ENCODE measurements around the gene ZNF263. TPM values are rescaled to one million over a fixed set of nuclear protein-coding genes. Genes with fewer than 3 reads are reported as not detected.

The ZNF263 gene
- total and polyA plus RNA-seq, 10 of the 15 experiments (the other 5 are each of a cell fraction or from before 2014, with no cell fraction given): 4.7 to 45.6 (median 24.5) TPM

- Histone ChIP-seq H3K4me1 (ENCODE audit: control insufficient read depth, insufficient read depth, low read length) (no peaks in the 10 kb centered on the region), H3K9me3 (replicated peaks; ENCODE audit: control insufficient read depth, insufficient read depth, low read length) (no peaks in the 10 kb centered on the region), H3K9ac (ENCODE audit: control insufficient read depth, insufficient read depth, low read length) (no peak overlapping the region), H3K79me2 (ENCODE audit: control insufficient read depth, insufficient read depth, low read length) (no peaks in the 10 kb centered on the region), H3K4me2 (ENCODE audit: control insufficient read depth, insufficient read depth) (no peak overlapping the region), H3K4me3 (no peak overlapping the region), H2AFZ (ENCODE audit: control insufficient read depth, low read depth, low read length) (no peak overlapping the region), H3K27ac (ENCODE audit: control insufficient read depth, insufficient read depth) (no peak overlapping the region), H3K27me3 (replicated peaks in 1 of 2; ENCODE audit: control insufficient read depth in 2 of 2, insufficient read depth in 2 of 2, low read length in 1 of 2) (no peaks in the 10 kb centered on the region; a peak in 1 of 4 replicates), H3K36me3 (ENCODE audit: control insufficient read depth in 2 of 2, insufficient read depth in 2 of 2, low read length in 1 of 2) (no peaks in the 10 kb centered on the region), H4K20me1 (ENCODE audit: control insufficient read depth, insufficient read depth) (no peaks in the 10 kb centered on the region)
- WGBS (ENCODE audit: insufficient coverage, insufficient replicate concordance, low lambda C conversion rate, missing lambda C conversion rate): 54% methylated on average over 5 of the region's 5 CpGs
- no peak for DNase-seq (ENCODE audit: low read depth, low spot score)
- SMC1A ChIA-PET (ENCODE audit: uncharacterized antibody, unreplicated experiment): no interaction called here
- no TSS peak for BruUV-seq (replicated peaks)
- RAD21 ChIA-PET (ENCODE audit: unreplicated experiment): no interaction called here
- FAIRE-seq: no peak
- intact Hi-C loops (cut with micrococcal nuclease; ENCODE audit: unreplicated experiment) (no loop called here), in situ Hi-C loops (cut with MboI) (no loop called here)
- no peak for ATAC-seq
- CTCF ChIA-PET: no interaction called here
- POLR2A ChIA-PET: no interaction called here
- no peak for TF ChIP-seq NR2C1 (IDR thresholded peaks at IDR 0.05)
- no peak for TF ChIP-seq ZBED1 (IDR thresholded peaks at IDR 0.05; ENCODE audit: borderline replicate concordance)
- TF ChIP-seq EP300 (IDR thresholded peaks at IDR 0.05; ENCODE audit: borderline replicate concordance in 1 of 2, control insufficient read depth in 1 of 2, low read depth in 2 of 2, low read length in 2 of 2): no peak
- no peak for TF ChIP-seq PKNOX1 (IDR thresholded peaks at IDR 0.05)
- no peak for TF ChIP-seq IKZF1 (conservative IDR thresholded peaks at IDR 0.05)
- TF ChIP-seq ATF2 (IDR thresholded peaks at IDR 0.05; ENCODE audit: low read length): no peak
- TF ChIP-seq NRF1 (conservative IDR thresholded peaks at IDR 0.05; ENCODE audit: low read depth, low read length): no peak
- TF ChIP-seq MEF2A (IDR thresholded peaks at IDR 0.05; ENCODE audit: insufficient read depth, low read depth, low read length): no peak
- no peak for TF ChIP-seq CTCF (IDR thresholded peaks at IDR 0.05 in 2 of 3, conservative IDR thresholded peaks at IDR 0.05 in 1 of 3; ENCODE audit: control insufficient read depth in 2 of 3, extremely low read depth in 1 of 3, insufficient read depth in 1 of 3, low read depth in 3 of 3, low read length in 3 of 3)
- TF ChIP-seq TBL1XR1 (IDR thresholded peaks at IDR 0.05; ENCODE audit: low read depth, low read length): no peak
- TF ChIP-seq MXI1 (IDR thresholded peaks at IDR 0.05; ENCODE audit: low read depth, low read length): no peak
- no peak for TF ChIP-seq PBX3 (IDR thresholded peaks at IDR 0.05; ENCODE audit: insufficient replicate concordance, low read depth, low read length)
- no peak for TF ChIP-seq BACH1 (IDR thresholded peaks at IDR 0.05; ENCODE audit: borderline replicate concordance)
- no peak for TF ChIP-seq RELB (IDR thresholded peaks at IDR 0.05; ENCODE audit: low read depth)
Observed at GRCh38 chr16:3248596-3248995, 34.7 kb upstream of the ZNF263 start.
